Myocyte (in vitro differentiated cells): Measurements from ENCODE around the gene PCGF5. TPM values are rescaled to one million over a fixed set of nuclear protein-coding genes. Genes with fewer than 3 reads are reported as not detected.
"Not testable (repeated sequence)": the region's sequence is repeated elsewhere in the genome, so short reads cannot be mapped to it uniquely, and the experiment has no call there.

Experiments
- DNase-seq: peaks from one replicate; pipeline ENCODE4 v3.0.0-alpha.2; 2012; ENCODE audit warnings: low read depth
- polyA plus RNA-seq: library from polyadenylated mRNA; unstranded; fragments of >200 nt; gene quantifications from one replicate; pipeline ENCODE4 v1.2.1, GENCODE V29; 2012; ENCODE audit warnings: missing spikeins
- total RNA-seq: library from RNA; depleted of rRNA; stranded (reverse); fragments of >200 nt; gene quantifications from 2 replicates; pipeline ENCODE4 v1.2.3, GENCODE V29; 2014

Gene PCGF5
- 28.9 and 33.5 TPM in 2 replicates for total RNA-seq
- polyA plus RNA-seq = 12.6 TPM

DNA sequence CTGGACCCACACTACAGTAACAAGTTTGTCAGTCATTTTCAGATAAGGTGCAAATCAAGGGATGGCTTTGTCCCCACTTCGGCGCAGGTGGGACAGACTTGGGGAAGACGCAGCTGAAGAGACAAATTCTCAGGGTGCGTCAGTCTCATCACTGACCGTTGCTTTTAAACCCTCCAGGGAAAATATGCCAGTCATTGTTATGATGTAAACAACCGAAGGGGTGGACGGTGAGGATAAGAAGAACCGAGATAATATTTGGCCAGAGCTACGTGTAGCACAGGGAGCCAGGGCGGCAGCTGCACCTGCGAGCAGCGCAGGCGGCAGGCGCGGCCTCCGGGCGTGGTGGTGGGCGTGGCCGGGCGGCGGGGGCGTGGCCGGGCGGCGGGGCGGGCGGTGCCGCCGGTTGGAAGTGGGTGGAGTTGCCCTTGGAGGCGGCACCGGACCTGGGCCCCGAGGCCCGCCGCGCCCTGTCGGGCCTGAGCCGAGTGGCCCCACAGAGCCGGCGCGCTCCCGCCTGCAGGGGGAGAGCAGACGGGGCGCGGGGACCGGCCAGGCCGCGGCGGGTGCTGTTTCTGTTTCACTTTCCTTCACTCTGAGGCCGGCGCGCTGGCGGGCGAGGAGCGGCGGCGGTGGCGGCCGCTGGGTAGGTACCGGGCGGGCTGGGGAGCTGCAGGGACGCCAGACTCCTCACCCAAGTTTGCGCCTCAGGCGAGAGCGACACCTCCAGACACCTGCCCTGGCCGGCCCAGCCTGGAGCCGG lies at the start of gene PCGF5:
TSS of gene PCGF5 (plus strand) at position 470 of the 760 bp plus-strand sequence. CDS start 2,209 bp downstream, outside the sequence.
- DNase-seq = peak; percentile 89

DNA sequence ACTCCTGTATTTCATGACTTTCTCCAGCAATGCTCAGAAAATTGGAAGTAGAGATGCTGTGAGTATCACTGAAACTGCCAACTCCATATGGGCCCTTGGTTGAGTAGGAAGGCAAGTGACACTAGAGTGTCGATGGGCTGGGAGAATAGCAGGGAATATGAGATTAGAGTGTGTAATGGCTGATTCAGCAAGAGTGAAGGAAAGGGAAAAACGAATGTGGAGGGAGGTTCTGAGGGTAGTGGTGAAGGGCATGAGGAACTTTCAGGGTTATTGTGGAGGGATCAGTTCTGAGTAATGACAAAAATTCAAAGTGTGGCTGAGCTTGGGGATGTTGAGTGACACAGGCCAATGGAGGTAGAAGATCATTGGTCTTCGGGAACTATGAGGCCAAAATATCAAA lies 49.0 kb upstream of the PCGF5 start:
- no peak for DNase-seq

DNA sequence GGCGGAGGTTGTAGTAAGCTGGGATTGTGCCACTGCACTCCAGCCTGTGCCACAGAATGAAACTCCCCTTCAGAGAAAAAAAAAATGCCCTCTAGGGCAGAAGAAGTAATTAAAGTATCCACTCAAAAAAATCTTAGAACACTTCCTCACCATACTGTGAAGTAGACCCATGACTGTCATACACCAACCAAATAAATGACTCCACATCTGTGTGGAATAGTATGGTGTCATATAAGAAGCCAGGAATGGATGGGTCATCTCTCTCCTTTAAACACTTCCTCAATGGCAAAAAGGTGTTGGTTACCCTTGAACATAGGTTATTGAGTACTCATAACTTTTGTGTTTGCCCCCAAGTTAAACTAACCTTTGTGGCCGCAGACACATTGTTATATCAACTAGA lies 48.1 kb upstream of the PCGF5 start:
- no peak for DNase-seq

DNA sequence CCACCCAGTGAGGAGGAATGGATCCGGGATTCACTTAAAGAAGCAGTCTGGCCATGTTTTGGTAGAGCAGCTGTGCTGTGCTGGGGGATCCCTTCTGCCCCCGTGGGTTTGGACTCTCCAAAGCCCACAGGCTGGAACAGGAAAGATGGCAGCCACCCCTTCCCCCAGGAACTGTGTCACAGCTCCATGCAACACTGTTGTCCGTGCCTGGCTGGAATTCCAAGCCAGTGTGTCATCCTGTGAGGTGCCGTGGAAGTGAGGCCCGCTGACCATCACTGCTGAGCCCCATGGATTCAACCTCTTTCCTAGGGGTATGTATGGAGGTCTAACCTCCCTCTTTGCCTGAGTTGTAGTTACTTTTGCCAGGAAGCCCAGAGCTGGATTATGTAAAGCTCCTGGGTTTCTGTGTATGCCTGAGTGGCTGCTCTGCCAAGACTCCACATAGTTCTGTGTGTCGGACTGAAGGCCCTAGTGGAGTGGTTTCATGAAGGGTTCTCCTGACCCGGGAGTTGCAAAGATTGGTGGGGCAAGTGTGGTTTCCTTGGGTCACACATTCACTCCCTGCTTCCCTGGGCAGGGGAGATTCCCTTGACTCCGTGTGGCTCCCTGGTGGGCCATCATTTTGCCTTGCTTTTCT lies 35.1 kb upstream of the PCGF5 start:
- peak; percentile 56 for DNase-seq

DNA sequence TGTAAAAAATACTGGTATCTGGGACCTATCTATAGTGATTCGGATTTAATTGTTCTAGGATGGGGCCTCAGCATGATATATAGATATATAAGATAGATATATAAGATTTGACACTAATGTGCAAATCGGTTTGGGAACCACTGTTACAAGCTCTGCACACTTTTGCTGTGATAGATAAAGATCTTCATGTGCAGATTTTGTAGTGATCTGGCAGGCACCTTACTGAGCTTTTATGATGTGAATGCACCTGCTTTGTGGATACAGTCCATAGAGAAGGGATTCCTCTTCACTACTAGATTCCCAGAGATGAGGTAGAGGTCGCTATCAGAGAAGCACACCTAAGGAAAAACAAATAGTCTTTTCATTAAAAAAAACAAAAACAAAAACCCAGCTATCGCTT lies 33.3 kb upstream of the PCGF5 start:
- DNase-seq = no peak

DNA sequence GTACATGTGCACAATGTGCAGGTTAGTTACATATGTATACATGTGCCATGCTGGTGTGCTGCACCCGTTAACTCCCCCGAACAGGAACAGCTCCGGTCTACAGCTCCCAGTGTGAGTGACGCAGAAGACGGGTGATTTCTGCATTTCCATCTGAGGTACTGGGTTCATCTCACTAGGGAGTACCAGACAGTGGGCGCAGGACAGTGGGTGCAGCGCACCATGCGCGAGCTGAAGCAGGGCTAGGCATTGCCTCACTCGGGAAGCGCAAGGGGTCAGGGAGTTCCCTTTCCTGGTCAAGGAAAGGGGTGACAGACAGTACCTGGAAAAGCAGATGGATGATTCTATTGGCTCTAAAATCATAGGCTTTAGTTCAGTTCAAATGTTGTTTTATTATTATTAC lies 32.5 kb upstream of the PCGF5 start:
- DNase-seq = not testable (repeated sequence)

DNA sequence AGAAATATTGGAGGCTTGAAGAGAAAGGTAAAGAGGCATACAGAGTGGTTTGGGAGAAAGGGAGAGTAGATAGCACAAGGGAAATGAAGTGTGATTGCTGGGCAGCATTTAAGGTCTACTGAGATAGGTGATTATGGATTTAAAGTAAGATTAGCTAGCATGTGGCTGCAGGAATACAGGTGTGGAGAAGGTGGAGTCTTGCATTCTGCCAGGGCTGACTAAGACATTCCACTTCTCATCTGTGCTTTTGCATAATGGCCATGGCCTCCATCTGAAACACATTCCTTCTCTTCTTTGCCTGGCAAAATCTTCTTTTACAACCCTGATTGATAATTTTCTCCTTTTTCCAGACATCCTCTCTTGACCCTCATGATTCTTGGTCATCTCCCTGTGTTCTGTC lies 31.6 kb upstream of the PCGF5 start:
- no peak for DNase-seq

DNA sequence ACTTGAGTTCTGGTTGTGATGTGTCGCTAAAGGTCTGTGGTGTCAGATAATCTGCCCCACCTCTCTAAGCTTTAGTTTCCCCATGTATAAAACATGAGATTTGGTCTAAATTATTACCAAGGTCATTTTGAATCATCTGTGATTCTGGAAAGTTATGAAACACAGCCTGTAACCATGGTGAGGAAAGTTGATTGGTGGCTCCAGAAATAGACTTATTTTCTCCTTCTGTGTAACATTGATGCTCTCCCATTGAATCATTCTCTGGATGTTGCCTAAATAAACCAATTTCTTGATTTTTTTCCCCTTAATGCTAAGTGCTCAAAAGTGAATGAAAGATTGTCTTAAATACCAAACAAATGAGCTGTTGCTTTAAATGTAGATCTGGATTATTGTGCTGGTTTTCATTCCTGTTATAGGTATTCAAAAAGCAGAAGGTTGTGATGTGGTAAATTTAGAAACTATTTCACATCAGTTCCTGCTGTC lies 30.0 kb upstream of the PCGF5 start:
- DNase-seq = peak; percentile 41

DNA sequence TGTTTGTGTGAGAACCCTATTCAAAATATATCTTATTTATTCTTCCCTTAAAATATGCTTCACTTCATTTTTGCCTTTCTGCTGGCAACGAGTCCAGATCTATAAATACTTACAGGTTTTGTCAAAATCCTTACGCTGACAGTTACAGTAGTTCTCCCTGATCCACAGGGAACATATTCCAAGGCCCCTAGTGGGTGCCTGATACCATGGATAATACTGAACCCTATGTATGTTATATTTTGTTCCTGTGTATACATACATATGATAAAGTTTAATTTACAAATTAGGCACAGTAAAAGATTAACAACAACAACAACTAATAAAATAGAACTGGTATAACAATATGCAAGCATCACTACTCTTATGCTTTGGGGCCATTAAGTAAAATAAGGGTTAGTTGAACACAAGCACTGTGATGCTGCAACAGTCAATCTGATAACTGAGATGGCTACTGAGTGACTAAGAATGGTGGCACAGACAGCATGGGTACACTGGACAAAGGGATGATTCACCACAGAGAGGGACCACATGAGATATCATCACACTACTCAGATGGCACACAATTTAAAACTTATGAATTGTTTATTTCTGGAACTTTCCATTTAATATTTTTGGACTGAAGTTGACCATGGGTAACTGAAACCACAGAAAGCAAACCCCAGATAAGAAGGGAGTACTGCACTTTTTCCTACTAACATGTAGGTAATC lies 29.4 kb upstream of the PCGF5 start:
- peak; percentile 72 for DNase-seq

DNA sequence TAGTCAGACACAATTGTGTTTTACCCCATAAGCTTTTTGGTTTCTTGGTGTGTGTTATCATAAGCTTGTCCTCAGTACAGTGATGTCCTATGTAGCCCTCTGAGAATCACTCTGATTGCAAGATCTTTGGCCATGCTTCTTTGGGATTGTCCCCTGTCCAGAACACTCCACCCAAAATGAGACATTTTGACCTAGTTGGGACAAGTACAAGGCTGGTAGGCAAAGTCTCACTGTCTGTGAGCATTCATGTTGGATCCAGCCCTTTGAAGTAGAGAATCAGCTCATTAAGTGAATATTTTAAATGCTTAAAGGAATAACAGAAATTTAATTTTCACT lies 28.9 kb upstream of the PCGF5 start:
- DNase-seq = no peak

DNA sequence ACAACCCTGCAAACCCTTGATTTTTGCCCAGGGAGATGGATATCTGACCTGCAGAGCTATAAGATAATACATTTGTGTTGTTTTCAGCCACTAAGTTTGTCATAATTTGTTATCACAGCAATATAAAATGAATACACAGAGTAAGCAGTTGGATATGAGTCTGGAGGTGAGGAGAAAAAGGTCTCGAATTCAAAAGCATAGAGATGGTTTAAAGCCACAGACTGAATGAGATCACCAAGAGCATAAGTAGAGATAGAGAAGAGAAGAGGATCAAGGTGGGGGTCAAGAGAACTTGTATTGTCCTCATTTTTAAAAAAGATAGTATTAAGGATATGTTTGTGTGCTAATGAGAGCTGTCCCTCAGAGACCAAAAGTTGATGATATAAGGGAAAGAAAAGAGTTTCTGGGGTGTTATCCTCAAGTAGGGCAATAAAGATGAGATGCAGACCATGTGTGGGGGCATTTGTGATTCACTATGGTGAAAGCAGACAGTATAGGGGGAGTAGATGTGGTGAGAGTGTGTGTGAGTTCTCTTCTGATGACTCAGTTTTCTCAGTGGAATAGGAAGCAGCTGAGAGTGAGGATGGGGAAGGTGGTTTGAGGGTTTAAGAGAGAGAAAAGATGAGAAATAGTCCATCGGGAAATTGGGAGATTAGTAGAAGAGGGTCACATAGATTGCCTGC lies 25.8 kb upstream of the PCGF5 start:
- peak; percentile 45 for DNase-seq

DNA sequence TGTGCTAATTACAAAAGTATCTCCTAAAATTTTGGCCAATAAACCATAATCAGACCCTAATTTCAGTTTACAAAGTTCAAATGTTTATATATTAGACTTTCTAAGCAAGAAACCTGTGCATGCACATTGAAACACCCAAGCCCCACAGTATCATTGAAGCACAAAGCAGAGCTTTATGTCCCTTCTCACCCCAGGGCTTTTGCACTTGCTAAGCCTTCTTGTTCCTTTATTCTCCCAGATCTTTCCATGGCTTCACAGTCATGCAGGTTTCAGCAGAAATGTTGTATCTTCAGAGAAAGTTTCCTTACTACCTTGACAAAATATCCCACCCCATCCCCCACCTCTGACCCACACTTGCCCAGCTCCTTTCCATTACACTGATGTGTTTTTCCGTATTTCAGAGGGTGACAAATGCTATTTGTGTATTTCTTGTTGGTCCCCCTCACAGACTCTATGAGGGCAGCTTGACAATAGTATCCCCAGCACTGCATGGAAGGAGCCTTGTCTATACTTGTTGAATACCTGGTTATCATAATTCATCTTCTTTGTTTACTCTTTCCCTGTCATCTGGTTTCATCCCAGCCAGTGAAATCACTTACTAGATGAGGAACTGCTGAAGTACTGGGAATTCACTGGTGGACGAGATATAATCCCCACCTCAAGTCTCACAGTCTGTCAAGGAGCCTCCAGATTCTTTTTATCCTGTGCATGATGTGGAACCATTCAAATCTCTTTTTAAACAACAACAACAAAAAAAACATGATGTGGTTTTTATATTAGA lies 24.0 kb upstream of the PCGF5 start:
- DNase-seq = no peak

DNA sequence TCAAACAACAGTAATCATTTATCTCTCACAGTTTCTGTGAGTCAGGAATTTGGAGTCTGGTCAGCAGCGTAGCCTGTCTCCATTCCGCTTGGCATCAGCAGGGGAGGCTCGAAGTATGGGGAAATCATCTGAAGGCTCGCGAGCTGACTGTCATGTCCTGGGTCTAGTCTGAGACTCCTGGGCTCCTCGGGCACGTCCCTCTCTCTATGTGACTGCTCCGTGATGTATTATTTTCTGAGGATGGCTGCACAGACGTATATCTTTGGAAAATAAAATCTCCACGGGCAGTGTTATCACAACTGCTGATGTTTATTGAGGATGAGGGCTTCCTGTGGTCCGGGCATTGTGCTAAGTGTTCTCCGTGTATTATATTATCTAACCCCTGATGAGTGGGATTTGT lies 23.3 kb upstream of the PCGF5 start:
- peak; percentile 43 for DNase-seq

DNA sequence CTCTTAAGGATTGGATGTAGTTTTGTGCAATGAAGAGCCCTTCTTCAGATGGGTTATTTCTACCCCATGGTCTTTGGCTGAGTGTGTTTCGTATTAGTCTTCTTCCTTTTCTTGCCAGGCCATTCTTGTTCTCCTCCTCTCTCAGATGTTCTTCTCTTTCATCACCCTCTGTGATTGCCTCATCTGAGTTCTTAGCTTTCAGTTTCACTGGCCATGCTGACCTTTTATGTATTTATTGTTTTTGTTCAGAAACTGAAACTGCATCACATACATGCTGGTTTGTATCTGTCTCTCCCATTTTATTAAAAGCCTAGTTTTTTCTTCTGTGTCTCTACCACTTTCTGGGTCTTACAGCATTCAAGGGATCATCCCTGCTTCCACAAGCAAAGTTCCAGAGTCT lies 21.7 kb upstream of the PCGF5 start:
- peak; percentile 47 for DNase-seq

DNA sequence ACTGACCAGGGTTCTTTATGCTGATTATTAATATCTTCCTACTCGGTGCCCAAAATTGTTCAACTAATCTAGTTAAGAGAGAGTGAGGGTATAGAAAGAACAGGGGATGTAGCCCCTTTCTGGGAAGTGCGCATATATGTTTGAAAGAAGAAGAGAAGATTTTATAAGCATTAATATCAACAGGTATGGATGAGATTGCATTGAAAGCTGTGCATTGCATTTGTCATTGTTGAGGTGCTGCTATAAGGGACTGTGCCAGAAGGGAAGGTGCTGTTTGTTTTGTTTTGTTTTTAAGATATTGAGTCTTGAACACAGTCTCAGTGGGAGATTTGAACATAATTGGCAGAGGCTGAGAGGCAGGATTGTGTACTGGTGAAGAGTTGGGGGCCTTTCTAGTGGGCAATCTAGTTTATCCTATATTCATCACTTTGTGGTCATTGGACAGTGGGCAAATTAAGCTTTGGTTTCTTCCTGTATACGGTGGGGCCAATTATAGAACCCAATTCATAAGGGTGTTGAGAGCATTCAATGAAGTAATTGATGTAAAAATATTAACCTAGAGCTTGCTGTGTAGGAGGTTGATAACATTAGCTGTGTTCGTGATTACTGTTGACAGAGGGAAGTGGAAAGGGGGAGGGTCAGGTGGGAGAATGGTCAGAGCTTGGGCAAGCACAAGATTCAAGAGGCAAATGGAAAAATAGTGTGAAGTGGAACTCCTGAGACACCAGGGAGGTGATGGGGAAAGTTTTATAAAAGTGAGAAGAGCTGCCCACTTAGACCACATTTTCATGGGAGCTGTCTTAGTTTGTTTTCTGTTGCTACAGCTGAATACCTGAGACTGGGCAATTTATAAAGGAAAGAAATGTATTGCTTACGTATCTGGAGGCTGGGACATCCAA lies 19.9 kb upstream of the PCGF5 start:
- DNase-seq = no peak

DNA sequence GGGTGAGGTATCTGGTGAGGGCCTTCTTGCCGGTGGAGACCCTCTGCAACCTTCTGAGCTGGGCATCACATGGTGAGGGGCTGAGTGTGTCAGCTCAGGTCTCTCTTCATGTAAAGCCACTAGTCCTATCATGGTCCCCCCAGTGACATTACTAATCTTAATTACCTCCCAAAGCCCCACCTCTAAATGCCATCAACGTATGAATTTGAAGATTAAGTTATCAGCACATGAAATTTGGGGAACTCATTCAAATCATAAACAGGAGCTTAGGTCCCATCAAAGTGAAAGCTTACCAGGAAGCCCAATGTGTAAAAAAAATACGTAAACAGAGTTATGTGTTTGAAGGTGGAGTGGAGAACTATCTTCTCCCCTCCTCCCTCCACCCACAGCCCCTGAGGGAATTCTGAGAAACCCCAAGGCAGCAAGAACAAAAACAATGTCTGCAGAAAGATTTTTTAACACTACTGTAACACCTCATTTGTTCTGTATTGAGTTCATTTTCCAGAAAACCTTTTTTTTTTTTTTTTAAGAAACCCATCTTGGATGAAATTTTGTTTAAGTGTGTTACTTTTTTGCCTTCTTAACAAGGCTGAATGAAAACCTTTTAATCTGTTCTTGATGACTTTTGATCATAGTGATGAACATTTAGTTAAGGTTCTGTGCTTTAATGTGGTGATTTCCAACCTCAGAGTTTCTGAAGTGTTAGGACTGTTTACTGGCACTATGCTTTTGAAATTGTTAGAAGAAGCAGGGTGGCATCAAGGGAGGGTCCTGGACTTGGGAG lies 19.1 kb upstream of the PCGF5 start:
- no peak for DNase-seq

DNA sequence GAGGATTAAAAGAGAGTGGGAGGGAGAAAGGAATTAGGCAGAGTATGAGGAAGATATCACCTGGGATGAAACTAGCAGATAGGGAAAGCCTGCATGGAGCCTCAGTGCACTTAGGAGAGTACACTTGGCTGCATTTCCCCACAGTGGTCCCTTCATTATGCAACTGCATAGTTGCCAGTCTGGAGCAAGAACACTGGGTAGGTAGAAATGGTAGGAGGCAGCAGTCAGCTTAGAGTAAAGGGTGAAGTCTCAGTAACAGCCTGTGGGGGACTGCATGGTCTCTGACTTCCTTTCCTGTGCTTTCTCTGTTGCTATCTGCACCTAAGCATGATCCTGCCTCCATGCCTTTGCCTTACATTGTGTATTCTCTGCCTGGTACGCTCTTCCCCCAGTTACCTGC lies 14.0 kb upstream of the PCGF5 start:
- DNase-seq = no peak

DNA sequence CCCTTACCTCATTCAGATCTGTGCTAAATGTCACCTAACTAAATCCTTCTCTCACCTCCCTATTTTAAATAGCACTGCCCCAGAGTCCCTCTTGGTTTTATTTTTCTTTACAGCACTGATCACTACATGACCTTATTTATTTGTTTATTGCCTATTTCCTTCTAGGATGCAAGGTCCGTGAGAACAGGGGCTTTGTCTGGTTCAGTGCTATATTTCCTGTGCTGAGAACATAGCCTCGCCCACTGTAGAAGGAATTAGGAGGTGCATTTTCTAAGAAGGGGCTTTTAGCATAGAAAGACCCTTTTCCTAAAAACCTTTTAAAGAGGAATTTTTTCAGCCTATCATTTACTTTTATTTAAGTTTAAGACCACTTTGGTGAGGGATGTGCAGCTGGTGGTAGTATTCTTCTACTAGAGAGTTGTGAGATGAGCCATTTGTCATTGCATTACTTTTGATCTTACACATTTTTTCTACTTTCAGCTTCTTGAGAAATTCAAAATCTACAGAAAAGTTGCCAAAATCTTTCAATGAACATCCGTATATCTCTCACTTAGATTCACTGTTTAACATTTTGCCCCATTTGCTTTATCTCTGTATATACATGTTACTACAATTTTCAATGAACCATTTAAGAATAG lies 13.5 kb upstream of the PCGF5 start:
- no peak for DNase-seq

DNA sequence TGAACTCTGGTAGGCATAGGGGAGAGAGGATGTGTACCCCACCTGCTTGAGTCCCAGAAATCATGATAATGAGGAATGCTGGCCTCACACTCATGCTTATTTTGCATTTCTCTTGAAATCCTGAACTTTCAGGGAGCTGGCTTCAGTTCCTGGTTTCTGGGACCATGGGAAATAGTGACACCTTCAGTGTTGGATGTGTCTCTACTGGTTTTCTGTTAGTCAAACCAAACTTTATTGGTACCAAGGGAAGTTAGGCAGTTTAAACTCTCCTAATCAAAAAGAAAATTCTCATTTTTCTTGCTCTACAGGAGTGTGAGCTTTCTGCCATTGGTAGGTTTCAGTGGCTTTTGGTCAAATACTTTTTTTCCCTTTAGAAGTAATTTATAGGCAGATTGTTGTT lies 11.8 kb upstream of the PCGF5 start:
- no peak for DNase-seq
